Measurements from ENCODE around the gene NFYA. TPM values are rescaled to one million over a fixed set of nuclear protein-coding genes. Genes with fewer than 3 reads are reported as not detected.

The NFYA gene
- total RNA-seq, 4 donors from 2014 or later = 10.9 to 43.6 (median 18.4) TPM

DNA sequence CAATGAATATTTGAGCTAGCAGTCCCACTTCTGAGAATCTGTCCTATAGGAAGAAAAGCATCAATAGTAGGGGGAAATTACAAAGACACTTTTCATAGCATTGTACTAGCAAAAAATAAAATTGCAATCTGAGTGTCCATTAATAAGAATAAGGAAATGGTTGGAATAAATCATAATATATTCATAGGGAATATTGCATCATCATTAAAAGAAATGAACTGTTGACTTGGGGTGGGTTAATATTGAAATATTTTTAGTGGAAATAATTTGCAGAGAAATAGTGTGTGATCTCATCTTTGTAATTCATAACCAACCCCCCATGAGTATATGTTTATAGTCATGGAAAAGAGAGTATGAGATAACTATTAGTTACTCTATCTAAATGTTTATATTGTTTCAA is 12.4 kb downstream of the NFYA start:
- Histone ChIP-seq H3K4me3 (no peak overlapping the region), H3K4me1 (peaks cover 0 to 7% of the 10 kb centered on the region in 2 donors), H3K27ac (no peak overlapping the region), H3K27me3 (no peaks in the 10 kb centered on the region), H3K36me3 (no peaks in the 10 kb centered on the region), H3K9me3 (no peaks in the 10 kb centered on the region)
- DNase-seq = no peak
- TF ChIP-seq POLR2A (IDR thresholded peaks at IDR 0.05) = no peak
- TF ChIP-seq, protein P1, sequence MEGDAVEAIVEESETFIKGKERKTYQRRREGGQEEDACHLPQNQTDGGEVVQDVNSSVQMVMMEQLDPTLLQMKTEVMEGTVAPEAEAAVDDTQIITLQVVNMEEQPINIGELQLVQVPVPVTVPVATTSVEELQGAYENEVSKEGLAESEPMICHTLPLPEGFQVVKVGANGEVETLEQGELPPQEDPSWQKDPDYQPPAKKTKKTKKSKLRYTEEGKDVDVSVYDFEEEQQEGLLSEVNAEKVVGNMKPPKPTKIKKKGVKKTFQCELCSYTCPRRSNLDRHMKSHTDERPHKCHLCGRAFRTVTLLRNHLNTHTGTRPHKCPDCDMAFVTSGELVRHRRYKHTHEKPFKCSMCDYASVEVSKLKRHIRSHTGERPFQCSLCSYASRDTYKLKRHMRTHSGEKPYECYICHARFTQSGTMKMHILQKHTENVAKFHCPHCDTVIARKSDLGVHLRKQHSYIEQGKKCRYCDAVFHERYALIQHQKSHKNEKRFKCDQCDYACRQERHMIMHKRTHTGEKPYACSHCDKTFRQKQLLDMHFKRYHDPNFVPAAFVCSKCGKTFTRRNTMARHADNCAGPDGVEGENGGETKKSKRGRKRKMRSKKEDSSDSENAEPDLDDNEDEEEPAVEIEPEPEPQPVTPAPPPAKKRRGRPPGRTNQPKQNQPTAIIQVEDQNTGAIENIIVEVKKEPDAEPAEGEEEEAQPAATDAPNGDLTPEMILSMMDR (IDR thresholded peaks at IDR 0.05) = no peak
- intact Hi-C loops (cut with DNase I; ENCODE audit: low total_unique reads) = no loop called here

DNA sequence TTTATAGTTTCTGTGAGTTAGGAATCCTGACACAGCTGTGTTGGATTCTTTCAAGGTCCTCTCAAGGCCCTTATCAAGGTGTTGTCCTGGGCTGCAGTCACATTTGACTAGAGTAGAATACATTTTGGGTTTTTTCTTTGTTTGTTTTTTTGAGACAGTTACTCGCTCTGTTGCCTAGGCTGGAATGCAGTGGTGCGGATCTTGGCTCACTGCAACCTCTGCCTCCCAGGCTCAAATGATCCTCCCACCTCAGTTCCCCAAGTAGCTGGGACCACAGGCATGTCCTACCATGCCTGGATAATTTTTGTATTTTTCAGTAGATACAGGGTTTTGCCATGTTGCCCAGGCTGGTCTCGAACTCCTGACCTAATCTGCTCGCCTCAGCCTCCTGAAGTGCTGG is 15.7 kb downstream of the NFYA start:
- Histone ChIP-seq H3K27ac (no peak overlapping the region), H3K9me3 (no peaks in the 10 kb centered on the region), H3K4me1 (no peaks in the 10 kb centered on the region), H3K27me3 (no peaks in the 10 kb centered on the region), H3K36me3 (no peaks in the 10 kb centered on the region), H3K4me3 (no peak overlapping the region)
- no peak for TF ChIP-seq POLR2A (IDR thresholded peaks at IDR 0.05)
- TF ChIP-seq, protein P1 (IDR thresholded peaks at IDR 0.05) = no peak
- intact Hi-C loops (cut with DNase I; ENCODE audit: low total_unique reads) = no loop called here
- no peak for DNase-seq

DNA sequence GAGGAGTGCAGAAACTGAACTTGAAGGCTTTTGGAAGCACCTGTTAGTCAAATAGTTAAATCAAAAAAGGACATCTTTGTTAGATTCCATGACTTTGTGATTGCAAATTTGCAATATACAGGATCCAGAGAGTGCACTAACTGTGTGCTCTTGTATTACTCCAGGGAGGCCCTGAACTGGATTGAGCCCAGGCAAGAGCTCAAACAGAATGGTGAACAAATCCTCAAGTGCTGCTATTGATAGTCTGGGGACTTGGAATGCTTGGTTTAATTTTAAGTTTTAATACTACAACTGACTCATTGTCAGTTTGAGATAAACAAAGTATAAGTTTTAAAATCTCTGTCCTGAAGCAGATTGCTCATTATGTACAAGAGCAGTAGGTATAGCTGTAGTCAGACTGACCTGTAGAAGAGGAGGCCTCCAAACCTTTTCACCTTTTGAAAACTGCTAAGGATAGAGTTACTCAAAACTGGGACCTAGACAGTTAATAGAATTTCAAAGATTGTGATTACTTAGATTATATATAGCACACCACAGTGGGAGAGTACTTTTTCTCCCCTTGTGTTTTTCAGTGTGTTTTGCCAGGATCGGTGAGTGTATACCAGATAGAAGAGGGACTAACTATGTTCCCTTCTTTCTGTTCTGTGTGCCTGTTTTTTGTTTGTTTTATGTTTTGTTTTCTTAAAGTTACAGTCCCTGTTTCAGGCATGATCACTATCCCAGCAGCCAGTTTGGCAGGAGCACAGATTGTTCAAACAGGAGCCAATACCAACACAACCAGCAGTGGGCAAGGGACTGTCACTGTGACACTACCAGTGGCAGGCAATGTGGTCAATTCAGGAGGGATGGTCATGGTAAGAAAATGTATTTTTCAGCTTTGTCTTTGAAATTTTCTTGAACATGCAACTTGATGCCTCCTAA is 18.3 kb downstream of the NFYA start:
- DNase-seq = no peak
- Histone ChIP-seq H3K36me3 (no peaks in the 10 kb centered on the region), H3K4me3 (no peak overlapping the region), H3K9me3 (no peaks in the 10 kb centered on the region), H3K27ac (no peak overlapping the region), H3K27me3 (no peaks in the 10 kb centered on the region), H3K4me1 (no peaks in the 10 kb centered on the region)
- TF ChIP-seq, protein P1 (IDR thresholded peaks at IDR 0.05) = no peak
- no peak for TF ChIP-seq POLR2A (IDR thresholded peaks at IDR 0.05)
- intact Hi-C loops (cut with DNase I; ENCODE audit: low total_unique reads) = no loop called here

DNA sequence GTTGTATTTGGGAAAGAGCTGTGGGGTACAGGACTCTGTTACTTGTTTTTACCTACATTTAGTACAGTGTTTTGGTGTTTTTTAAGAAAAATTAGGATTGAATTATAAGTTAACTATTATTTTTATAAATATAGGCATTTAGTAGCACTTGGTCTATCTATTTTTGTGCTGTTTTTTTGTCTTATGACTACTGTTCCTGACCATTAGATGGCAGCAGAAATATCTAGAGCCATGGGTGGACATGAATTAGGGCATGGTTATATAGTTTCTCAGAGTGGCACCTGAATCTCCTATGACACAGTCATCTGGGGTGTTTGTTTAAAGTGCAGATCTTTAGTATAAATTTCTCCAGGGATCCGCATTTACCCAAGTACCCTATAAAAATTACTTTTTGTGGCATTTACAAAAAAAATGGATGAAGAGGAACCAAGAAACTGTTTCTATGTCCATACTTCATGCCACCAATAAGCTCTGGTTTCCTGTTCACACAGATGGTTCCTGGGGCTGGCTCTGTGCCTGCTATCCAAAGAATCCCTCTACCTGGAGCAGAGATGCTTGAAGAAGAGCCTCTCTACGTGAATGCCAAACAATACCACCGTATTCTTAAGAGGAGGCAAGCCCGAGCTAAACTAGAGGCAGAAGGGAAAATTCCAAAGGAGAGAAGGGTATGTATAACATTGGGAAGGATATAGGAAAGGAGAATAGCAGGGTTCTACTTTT is 19.8 kb downstream of the NFYA start:
- Histone ChIP-seq H3K9me3 (no peaks in the 10 kb centered on the region), H3K27me3 (no peaks in the 10 kb centered on the region), H3K4me1 (no peaks in the 10 kb centered on the region), H3K27ac (no peak overlapping the region), H3K36me3 (no peaks in the 10 kb centered on the region), H3K4me3 (no peak overlapping the region)
- intact Hi-C loops (cut with DNase I; ENCODE audit: low total_unique reads) = no loop called here
- DNase-seq = no peak
- TF ChIP-seq, protein P1 (IDR thresholded peaks at IDR 0.05) = no peak
- TF ChIP-seq POLR2A (IDR thresholded peaks at IDR 0.05) = no peak

DNA sequence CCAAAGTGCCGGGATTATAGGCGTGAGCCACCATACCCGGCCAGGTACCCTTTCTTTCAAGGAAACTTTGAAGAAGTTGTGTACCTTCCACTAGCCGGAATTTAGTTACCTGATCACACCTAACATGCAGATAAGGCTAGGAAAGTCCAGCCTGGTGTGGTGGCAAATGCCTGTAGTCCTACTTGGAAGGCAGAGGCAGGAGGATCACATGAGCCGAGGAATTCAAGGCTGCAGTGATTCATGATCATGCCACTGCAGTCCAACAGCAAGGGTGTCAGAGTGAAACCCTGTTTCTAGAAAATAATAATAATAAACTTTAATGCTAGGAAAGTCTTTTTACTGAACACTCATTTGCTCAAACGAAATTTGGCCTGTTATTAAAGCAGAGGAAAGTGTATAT is 21.0 kb downstream of the NFYA start:
- no peaks in the 10 kb centered on the region for H3K36me3 ChIP-seq
- H3K4me1 ChIP-seq = no peaks in the 10 kb centered on the region
- intact Hi-C loops (cut with DNase I; ENCODE audit: low total_unique reads) = no loop called here
- no peaks in the 10 kb centered on the region for H3K27me3 ChIP-seq
- TF ChIP-seq, protein P1 (IDR thresholded peaks at IDR 0.05) = no peak
- TF ChIP-seq POLR2A (IDR thresholded peaks at IDR 0.05) = no peak
- no peaks in the 10 kb centered on the region for H3K9me3 ChIP-seq
- no peak overlapping the region for H3K4me3 ChIP-seq
- no peak for DNase-seq
- H3K27ac ChIP-seq = no peak overlapping the region

All from uterus (tissue), 4 donors.